Measurements from ENCODE around the gene LRRC19. TPM values are rescaled to one million over a fixed set of nuclear protein-coding genes. Genes with fewer than 3 reads are reported as not detected.

The LRRC19 gene
- total RNA-seq, 1 donor from 2014 or later = not detected

DNA sequence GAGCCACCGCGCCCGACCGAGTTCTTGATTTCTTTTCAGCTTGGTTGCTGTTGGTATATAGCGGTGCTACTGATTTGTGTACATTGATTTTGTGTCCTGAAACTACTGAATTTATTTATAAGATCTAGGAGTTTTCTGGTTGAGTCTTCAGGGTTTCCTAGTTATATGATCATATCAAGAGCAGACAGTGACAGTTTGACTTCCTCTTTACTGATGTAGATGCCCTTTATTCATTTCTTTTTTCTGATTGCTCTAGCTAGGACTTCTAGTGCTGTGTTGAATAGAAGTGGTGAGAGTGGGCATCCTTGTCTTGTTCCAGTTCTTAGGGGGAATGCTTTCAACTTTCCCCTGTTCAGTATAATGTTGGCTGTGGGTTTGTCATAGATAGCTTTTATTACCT lies 17.4 kb upstream of the LRRC19 start:
- Histone ChIP-seq H3K36me3 (peaks cover 19 to 23% of the 10 kb centered on the region in 2 donors), H3K4me1 (no peaks in the 10 kb centered on the region), H3K27ac (no peak overlapping the region), H3K9me3 (no peaks in the 10 kb centered on the region), H3K4me3 (no peak overlapping the region), H3K27me3 (no peaks in the 10 kb centered on the region)
- DNase-seq (ENCODE audit: low spot score in 2 of 2) = no peak
- no peak for TF ChIP-seq CTCF (IDR thresholded peaks at IDR 0.05)
- intact Hi-C loops (cut with DNase I) = no loop called here

DNA sequence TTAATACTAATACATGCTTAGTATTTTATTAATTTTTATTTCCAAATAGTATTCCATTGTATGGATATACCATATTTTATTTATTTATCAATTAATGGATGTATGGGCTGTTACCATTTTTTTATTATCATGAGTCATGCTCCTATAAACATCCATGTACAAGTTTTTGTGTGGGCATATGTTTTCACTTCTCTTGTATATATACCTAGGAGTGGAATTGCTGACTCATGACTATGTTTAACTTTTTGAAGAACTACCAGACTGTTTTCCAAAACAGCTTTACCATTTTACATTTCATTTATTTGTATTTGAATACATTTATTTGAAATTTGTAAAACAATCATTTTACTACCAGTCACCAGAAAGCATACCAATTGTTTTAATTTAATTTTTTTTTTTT lies 14.1 kb upstream of the LRRC19 start:
- no peaks in the 10 kb centered on the region for H3K4me1 ChIP-seq
- H3K36me3 ChIP-seq = peaks cover 21 to 51% of the 10 kb centered on the region in 2 donors
- H3K27me3 ChIP-seq = no peaks in the 10 kb centered on the region
- no peak for TF ChIP-seq CTCF (IDR thresholded peaks at IDR 0.05)
- intact Hi-C loops (cut with DNase I) = no loop called here
- no peak overlapping the region for H3K4me3 ChIP-seq
- no peaks in the 10 kb centered on the region for H3K9me3 ChIP-seq
- H3K27ac ChIP-seq = no peak overlapping the region
- no peak for DNase-seq (ENCODE audit: low spot score in 2 of 2)

- no peaks in the 10 kb centered on the region for H3K27me3 ChIP-seq
- intact Hi-C loops (cut with DNase I) = no loop called here
These were observed 1.9 kb downstream of the LRRC19 start for GRCh38 chr9:27003426-27004077.

DNA sequence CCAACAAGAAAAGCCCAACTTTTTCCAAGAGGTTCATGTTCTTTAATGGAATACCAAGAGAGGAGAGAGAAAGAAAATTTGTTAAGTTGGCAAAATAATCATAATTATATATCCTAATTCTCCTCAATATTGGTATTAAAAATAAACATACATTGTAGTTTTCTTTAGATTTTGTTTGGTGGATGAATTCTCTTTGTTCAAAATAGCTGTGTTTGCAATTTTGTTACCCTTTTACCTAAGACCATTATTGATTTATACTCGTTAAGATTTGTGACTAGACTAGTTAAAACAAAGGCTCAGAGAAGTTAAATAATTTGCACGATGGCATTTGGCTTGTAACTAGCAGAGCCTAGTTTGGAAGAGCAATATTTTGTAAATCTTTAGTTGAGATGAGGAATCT lies 9.7 kb downstream of the LRRC19 start:
- H3K27ac ChIP-seq = no peak overlapping the region

More at GRCh38 chr9:27003426-27004077, 1.9 kb downstream of the LRRC19 start:
- H3K4me1 ChIP-seq = no peaks in the 10 kb centered on the region
- no peak overlapping the region for H3K4me3 ChIP-seq
- no peaks in the 10 kb centered on the region for H3K36me3 ChIP-seq
- H3K9me3 ChIP-seq = no peaks in the 10 kb centered on the region
- no peak overlapping the region for H3K27ac ChIP-seq
- no peak for DNase-seq (ENCODE audit: low spot score in 2 of 2)
- no peak for TF ChIP-seq CTCF (IDR thresholded peaks at IDR 0.05)

GRCh38 chr9:26983340-26983739 lies 22.1 kb downstream of the LRRC19 start:
- H3K36me3 ChIP-seq = peaks cover 6 to 20% of the 10 kb centered on the region in 2 donors
- DNase-seq (ENCODE audit: low spot score in 2 of 2) = no peak
- H3K27me3 ChIP-seq = no peaks in the 10 kb centered on the region
- H3K9me3 ChIP-seq = no peaks in the 10 kb centered on the region
- no peak for TF ChIP-seq CTCF (IDR thresholded peaks at IDR 0.05)
- intact Hi-C loops (cut with DNase I) = no loop called here
- H3K27ac ChIP-seq = no peak overlapping the region
- H3K4me3 ChIP-seq = no peak overlapping the region
- H3K4me1 ChIP-seq = no peaks in the 10 kb centered on the region

More for the DNA sequence above, 9.7 kb downstream of the LRRC19 start:
- DNase-seq (ENCODE audit: low spot score in 2 of 2) = no peak
- Histone ChIP-seq H3K4me3 (no peak overlapping the region), H3K27me3 (no peaks in the 10 kb centered on the region), H3K4me1 (no peaks in the 10 kb centered on the region), H3K36me3 (peaks cover 0 to 5% of the 10 kb centered on the region in 2 donors), H3K9me3 (no peaks in the 10 kb centered on the region)
- intact Hi-C loops (cut with DNase I) = no loop called here
- no peak for TF ChIP-seq CTCF (IDR thresholded peaks at IDR 0.05)

Data from ascending aorta (tissue), 2 donors.